PC-3 (cell line): ENCODE results near the gene CGA.

ENCODE experiments used
- EZH2 ChIP-seq: fragments of 300-600 bp; sonication (generic); IDR thresholded peaks from one replicate; pipeline ENCODE4 v1.6.1; 2017; ENCODE audit warnings: antibody characterized with exemption, mild to moderate bottlenecking, low read length; ENCODE audit not compliant: unreplicated experiment
- EZH2phosphoT487 ChIP-seq: fragments of 300-600 bp; sonication (generic); IDR thresholded peaks from 2 replicates; pipeline ENCODE4 v1.6.1; 2018; ENCODE audit warnings: mild to moderate bottlenecking, antibody characterized with exemption, low read length, borderline replicate concordance
- TF ChIP-seq, protein P1 (sequence below): fragments of 300-600 bp; sonication (generic); conservative IDR thresholded peaks from 2 replicates; pipeline ENCODE4 v1.5.1; 2017; ENCODE audit warnings: antibody characterized with exemption, low read depth, mild to moderate bottlenecking, low read length

DNA sequence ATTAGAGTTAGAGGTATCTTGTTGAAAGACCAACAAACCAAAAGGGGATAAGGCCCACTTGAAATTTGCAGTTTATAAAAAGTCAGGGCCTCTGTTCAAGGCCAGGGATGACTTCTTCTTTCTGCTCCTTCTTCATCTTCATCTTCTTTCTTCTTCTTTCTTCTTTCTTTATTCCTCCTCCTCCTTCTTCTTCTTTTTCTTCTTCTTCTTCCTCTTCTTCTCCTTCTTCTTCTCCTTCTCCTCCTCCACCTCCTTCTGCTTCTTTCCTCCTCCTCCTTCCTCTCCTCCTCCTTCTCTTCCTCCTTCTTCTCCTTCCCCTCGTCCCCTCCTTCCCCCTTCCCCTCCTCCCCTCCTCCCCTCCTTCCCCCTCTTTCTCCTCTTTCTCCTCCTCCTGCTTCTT, 42.1 kb upstream of the CGA start:
- TF ChIP-seq, protein P1, sequence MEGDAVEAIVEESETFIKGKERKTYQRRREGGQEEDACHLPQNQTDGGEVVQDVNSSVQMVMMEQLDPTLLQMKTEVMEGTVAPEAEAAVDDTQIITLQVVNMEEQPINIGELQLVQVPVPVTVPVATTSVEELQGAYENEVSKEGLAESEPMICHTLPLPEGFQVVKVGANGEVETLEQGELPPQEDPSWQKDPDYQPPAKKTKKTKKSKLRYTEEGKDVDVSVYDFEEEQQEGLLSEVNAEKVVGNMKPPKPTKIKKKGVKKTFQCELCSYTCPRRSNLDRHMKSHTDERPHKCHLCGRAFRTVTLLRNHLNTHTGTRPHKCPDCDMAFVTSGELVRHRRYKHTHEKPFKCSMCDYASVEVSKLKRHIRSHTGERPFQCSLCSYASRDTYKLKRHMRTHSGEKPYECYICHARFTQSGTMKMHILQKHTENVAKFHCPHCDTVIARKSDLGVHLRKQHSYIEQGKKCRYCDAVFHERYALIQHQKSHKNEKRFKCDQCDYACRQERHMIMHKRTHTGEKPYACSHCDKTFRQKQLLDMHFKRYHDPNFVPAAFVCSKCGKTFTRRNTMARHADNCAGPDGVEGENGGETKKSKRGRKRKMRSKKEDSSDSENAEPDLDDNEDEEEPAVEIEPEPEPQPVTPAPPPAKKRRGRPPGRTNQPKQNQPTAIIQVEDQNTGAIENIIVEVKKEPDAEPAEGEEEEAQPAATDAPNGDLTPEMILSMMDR = no peak
- TF ChIP-seq EZH2phosphoT487 (no peak), EZH2 (no peak)
